Measurements from ENCODE around the gene SPIRE2. TPM values are rescaled to one million over a fixed set of nuclear protein-coding genes. Genes with fewer than 3 reads are reported as not detected.
"Not testable (repeated sequence)": the region's sequence is repeated elsewhere in the genome, so short reads cannot be mapped to it uniquely, and the experiment has no call there.

Gene SPIRE2
- total and polyA plus RNA-seq, 4 donors = 12.3 to 51.3 (median 27.2) TPM

- Histone ChIP-seq H3K9me3 (ENCODE audit: control insufficient read depth, insufficient read depth, low read length) (no peaks in the 10 kb centered on the region), H3K27me3 (ENCODE audit: control insufficient read depth, insufficient read depth, low read length) (no peaks in the 10 kb centered on the region), H3K4me3 (ENCODE audit: low read depth, low read length) (no peak overlapping the region), H3K27ac (ENCODE audit: low read depth, low read length) (no peak overlapping the region), H3K36me3 (ENCODE audit: control insufficient read depth, insufficient read depth, low read length) (peaks cover 39% of the 10 kb centered on the region), H3K4me1 (ENCODE audit: control insufficient read depth, insufficient read depth, low read length) (no peaks in the 10 kb centered on the region)
- peak in 2 of 6 donors; percentile 69 to 85 for DNase-seq (ENCODE audit: low read depth in 4 of 6, low spot score in 6 of 6)
- WGBS (ENCODE audit: insufficient coverage) = 87% methylated on average over 13 of the region's 15 CpGs
Measured at GRCh38 chr16:89805136-89805905, 23.0 kb upstream of the SPIRE2 start.

GRCh38 chr16:89806589-89807193, 21.6 kb upstream of the SPIRE2 start:
- WGBS (ENCODE audit: insufficient coverage) = 82% methylated on average over 3 of the region's 16 CpGs
- H3K4me1 ChIP-seq (ENCODE audit: control insufficient read depth, insufficient read depth, low read length) = not testable (repeated sequence)

DNA sequence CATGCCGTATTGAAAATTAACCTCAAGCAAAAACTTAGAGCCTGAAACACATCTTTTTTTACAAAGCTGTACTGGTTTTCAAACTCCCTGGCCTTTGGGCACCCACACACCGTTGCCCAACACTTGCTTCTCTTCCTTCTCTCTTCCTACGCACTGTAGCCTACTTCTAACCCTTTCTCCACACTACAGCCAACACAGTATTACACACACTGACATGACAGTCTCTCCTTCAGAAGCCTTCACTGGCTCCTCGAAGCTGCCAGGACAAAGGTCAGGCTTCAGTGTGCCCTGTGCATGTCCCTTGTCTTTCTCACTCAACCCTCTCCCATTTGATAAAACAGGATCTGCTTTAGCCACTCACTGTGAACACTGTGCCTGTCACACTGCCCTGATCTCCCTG, 19.8 kb upstream of the SPIRE2 start:
- Histone ChIP-seq H3K27me3 (ENCODE audit: control insufficient read depth, insufficient read depth, low read length) (no peaks in the 10 kb centered on the region), H3K4me1 (ENCODE audit: control insufficient read depth, insufficient read depth, low read length) (no peaks in the 10 kb centered on the region), H3K36me3 (ENCODE audit: control insufficient read depth, insufficient read depth, low read length) (peaks cover 35% of the 10 kb centered on the region), H3K27ac (ENCODE audit: low read depth, low read length) (no peak overlapping the region), H3K4me3 (ENCODE audit: low read depth, low read length) (no peak overlapping the region), H3K9me3 (ENCODE audit: control insufficient read depth, insufficient read depth, low read length) (no peaks in the 10 kb centered on the region)
- DNase-seq (ENCODE audit: low read depth in 4 of 6, low spot score in 6 of 6) = no peak
- WGBS (ENCODE audit: insufficient coverage) = 97% methylated on average over 3 of the region's 4 CpGs

More at GRCh38 chr16:89806589-89807193, 21.6 kb upstream of the SPIRE2 start:
- H3K4me3 ChIP-seq (ENCODE audit: low read depth, low read length); H3K27me3 ChIP-seq (ENCODE audit: control insufficient read depth, insufficient read depth, low read length); H3K27ac ChIP-seq (ENCODE audit: low read depth, low read length); H3K9me3 ChIP-seq (ENCODE audit: control insufficient read depth, insufficient read depth, low read length); DNase-seq (ENCODE audit: low read depth in 4 of 6, low spot score in 6 of 6): not testable (repeated sequence)
- peaks cover 36% of the 10 kb centered on the region for H3K36me3 ChIP-seq (ENCODE audit: control insufficient read depth, insufficient read depth, low read length)

DNA sequence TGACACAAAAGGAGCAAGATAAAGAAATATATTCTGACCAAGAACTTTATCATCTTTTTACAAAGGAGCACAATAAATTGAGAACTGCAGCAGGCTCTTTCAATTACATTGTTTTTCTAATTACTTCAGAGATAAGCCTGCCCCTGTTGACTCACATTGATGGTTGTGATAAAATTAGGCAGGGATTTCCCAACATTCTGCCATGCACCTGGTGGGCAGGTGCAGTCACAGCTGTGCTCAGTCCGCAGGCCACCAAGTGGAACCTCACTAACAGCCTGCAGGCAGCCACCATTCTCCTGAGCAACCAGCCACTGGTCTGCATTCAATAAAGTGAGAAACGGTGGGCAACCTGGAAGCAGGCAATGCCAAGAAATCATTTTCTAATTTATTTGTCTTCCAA, 17.0 kb upstream of the SPIRE2 start:
- Histone ChIP-seq H3K36me3 (ENCODE audit: control insufficient read depth, insufficient read depth, low read length) (peaks cover 26% of the 10 kb centered on the region), H3K9me3 (ENCODE audit: control insufficient read depth, insufficient read depth, low read length) (no peaks in the 10 kb centered on the region), H3K4me3 (ENCODE audit: low read depth, low read length) (no peak overlapping the region), H3K27ac (ENCODE audit: low read depth, low read length) (no peak overlapping the region), H3K4me1 (ENCODE audit: control insufficient read depth, insufficient read depth, low read length) (peaks cover 8% of the 10 kb centered on the region), H3K27me3 (ENCODE audit: control insufficient read depth, insufficient read depth, low read length) (no peaks in the 10 kb centered on the region)
- no peak for DNase-seq (ENCODE audit: low read depth in 4 of 6, low spot score in 6 of 6)
- WGBS (ENCODE audit: insufficient coverage) = 100% methylated on average over 1 of the region's 2 CpGs

DNA sequence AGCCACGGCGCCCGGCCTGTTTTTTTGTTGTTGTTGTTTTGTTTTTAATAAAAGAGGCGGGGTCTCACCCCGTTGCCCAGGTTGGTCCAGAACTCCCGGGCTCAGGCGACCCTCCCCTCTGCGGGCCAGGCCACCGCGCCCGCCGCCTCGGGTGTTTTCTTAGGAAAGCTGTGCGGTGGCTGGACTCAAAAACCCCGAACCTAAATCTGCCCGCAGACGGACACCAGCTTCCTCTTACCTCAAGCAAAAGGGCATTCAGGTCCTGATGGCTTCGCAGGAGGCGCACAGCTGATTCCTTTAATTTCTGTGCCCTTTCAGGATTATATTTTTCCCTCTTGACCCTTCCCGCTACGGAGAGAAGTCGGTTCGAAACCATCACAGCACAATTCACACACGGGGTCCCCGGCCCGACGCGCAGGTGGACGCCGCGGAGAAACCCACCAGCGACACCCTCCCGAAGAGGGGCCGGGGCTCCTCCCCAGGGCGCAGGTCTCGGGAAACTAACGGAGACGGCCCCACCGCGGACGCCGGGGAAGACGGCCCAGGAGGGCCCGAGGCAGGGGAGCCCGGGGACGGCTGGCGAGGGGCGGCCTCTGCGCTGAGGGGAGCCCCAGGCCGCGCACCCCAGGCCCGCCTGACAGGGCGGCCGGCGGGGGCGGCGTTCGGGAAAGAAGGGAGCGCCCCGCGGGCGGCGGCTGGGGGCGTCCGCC, 12.5 kb upstream of the SPIRE2 start:
- DNase-seq (ENCODE audit: low read depth in 4 of 6, low spot score in 6 of 6) = no peak
- Histone ChIP-seq H3K36me3 (ENCODE audit: control insufficient read depth, insufficient read depth, low read length) (peaks cover 3% of the 10 kb centered on the region), H3K27ac (ENCODE audit: low read depth, low read length) (no peak overlapping the region), H3K9me3 (ENCODE audit: control insufficient read depth, insufficient read depth, low read length) (no peaks in the 10 kb centered on the region), H3K4me3 (ENCODE audit: low read depth, low read length) (peak overlapping the region; percentile 40), H3K4me1 (ENCODE audit: control insufficient read depth, insufficient read depth, low read length) (peaks cover 18% of the 10 kb centered on the region), H3K27me3 (ENCODE audit: control insufficient read depth, insufficient read depth, low read length) (no peaks in the 10 kb centered on the region)
- 4% methylated on average over 65 of the region's 65 CpGs for WGBS (ENCODE audit: insufficient coverage)

GRCh38 chr16:89818851-89819403, 9.3 kb upstream of the SPIRE2 start:
- H3K4me3 ChIP-seq (ENCODE audit: low read depth, low read length); H3K9me3 ChIP-seq (ENCODE audit: control insufficient read depth, insufficient read depth, low read length); H3K36me3 ChIP-seq (ENCODE audit: control insufficient read depth, insufficient read depth, low read length); H3K27me3 ChIP-seq (ENCODE audit: control insufficient read depth, insufficient read depth, low read length); H3K27ac ChIP-seq (ENCODE audit: low read depth, low read length); DNase-seq (ENCODE audit: low read depth in 4 of 6, low spot score in 6 of 6): not testable (repeated sequence)
- 93% methylated on average over 5 of the region's 14 CpGs for WGBS (ENCODE audit: insufficient coverage)
- peaks cover 34% of the 10 kb centered on the region for H3K4me1 ChIP-seq (ENCODE audit: control insufficient read depth, insufficient read depth, low read length)

GRCh38 chr16:89819448-89819847, 8.8 kb upstream of the SPIRE2 start:
- not testable (repeated sequence) for DNase-seq (ENCODE audit: low read depth in 4 of 6, low spot score in 6 of 6); H3K4me3 ChIP-seq (ENCODE audit: low read depth, low read length); H3K9me3 ChIP-seq (ENCODE audit: control insufficient read depth, insufficient read depth, low read length); H3K27me3 ChIP-seq (ENCODE audit: control insufficient read depth, insufficient read depth, low read length); H3K27ac ChIP-seq (ENCODE audit: low read depth, low read length); H3K36me3 ChIP-seq (ENCODE audit: control insufficient read depth, insufficient read depth, low read length)
- H3K4me1 ChIP-seq (ENCODE audit: control insufficient read depth, insufficient read depth, low read length) = peaks cover 34% of the 10 kb centered on the region
- 100% methylated on average over 4 of the region's 8 CpGs for WGBS (ENCODE audit: insufficient coverage)

GRCh38 chr16:89821438-89822187, 6.7 kb upstream of the SPIRE2 start:
- 97% methylated on average over 22 of the region's 23 CpGs for WGBS (ENCODE audit: insufficient coverage)
- DNase-seq (ENCODE audit: low read depth in 4 of 6, low spot score in 6 of 6) = no peak
- Histone ChIP-seq H3K4me1 (ENCODE audit: control insufficient read depth, insufficient read depth, low read length) (peaks cover 26% of the 10 kb centered on the region), H3K9me3 (ENCODE audit: control insufficient read depth, insufficient read depth, low read length) (no peaks in the 10 kb centered on the region), H3K27me3 (ENCODE audit: control insufficient read depth, insufficient read depth, low read length) (no peaks in the 10 kb centered on the region), H3K27ac (ENCODE audit: low read depth, low read length) (no peak overlapping the region), H3K36me3 (ENCODE audit: control insufficient read depth, insufficient read depth, low read length) (peaks cover 7% of the 10 kb centered on the region), H3K4me3 (ENCODE audit: low read depth, low read length) (no peak overlapping the region)
